Stimulated activated CD8-positive, alpha-beta memory T cell treated with anti-CD3 and anti-CD28 coated beads, Interleukin-4, amount 100 ng/mL, for 48 hours (primary cell): ENCODE data around the gene COPE.

Experiments used
- DNase-seq: peaks from one replicate; pipeline ENCODE4 v3.0.0-alpha.2; 2020

COPE gene

DNA sequence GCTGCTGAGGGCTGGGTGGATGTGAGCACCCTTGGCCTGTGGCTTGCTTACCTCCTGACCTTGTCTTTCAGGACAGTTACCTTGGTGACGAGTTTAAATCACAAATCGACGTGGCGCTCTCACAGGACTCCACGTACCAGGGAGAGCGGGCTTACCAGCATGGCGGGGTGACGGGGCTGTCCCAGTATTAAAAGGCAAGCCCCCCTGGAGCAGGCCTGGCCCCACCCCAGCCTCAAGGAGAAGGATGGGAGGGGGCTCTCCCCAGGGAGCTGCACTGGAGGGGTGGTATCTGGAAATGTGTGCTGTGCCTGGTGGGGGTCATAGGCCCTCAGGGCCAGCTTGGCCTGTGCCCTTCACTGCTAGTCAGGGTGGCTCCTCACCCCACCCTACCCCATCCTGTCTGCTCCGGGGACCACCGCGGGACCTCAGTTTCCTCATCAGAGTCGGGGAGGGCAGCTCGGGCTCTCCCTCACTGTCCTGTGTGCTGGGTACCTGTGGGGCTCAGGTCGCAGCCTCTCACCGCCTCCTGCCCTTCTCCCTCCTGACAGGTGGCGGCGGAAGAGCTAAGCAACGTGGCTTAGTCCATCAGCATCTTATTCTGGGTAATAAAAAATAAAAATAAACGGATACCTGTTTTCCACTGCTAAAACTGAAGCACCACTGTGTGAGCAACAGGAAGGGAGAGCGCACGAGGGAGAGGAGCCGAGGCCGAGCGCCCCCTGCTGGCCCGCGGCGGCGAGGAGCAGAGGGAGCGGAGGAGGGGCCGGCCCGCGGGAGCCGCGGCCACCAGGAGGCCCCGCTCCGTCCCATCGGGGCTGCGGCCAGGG, 53.0 kb downstream of the COPE start:
- DNase-seq = peak; percentile 78

GRCh38 chr19:18865106-18865972, 53.8 kb downstream of the COPE start:
- DNase-seq = no peak

GRCh38 chr19:18863843-18864362, 55.3 kb downstream of the COPE start:
- no peak for DNase-seq

GRCh38 chr19:18862976-18863842, 56.0 kb downstream of the COPE start:
- no peak for DNase-seq

- DNase-seq = no peak
These were observed 57.3 kb downstream of the COPE start for GRCh38 chr19:18861917-18862316.

- no peak for DNase-seq
These were observed 58.0 kb downstream of the COPE start for GRCh38 chr19:18861235-18861634.

- no peak for DNase-seq
These were observed 58.5 kb downstream of the COPE start for GRCh38 chr19:18860725-18861124.

DNA sequence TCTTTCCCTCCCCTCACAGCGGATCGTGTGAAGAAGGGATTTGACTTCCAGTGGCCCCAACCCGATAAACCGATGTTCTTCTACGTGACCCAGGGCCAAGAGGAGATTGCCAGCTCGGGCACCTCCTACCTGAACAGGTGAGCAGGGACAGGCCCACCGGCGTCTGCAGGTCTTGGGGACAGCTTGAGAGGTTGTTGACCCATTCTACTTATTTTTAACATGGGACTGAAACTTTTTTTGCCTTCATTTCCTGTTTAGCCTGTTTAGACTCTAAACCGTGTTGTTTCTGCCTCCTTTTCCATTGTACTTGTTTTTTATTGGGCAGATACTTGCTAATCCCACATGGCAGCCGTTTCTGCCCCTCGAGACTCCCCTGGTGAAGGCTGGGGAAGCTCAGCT, 58.9 kb downstream of the COPE start:
- DNase-seq = no peak

GRCh38 chr19:18859676-18860301, 59.4 kb downstream of the COPE start:
- no peak for DNase-seq

GRCh38 chr19:18858906-18859646, 60.1 kb downstream of the COPE start:
- no peak for DNase-seq

GRCh38 chr19:18857223-18857622, 62.0 kb downstream of the COPE start:
- DNase-seq = no peak

GRCh38 chr19:18856385-18857126, 62.6 kb downstream of the COPE start:
- DNase-seq = no peak

- DNase-seq = no peak
These were observed 63.4 kb downstream of the COPE start for GRCh38 chr19:18855647-18856384.

GRCh38 chr19:18854982-18855381, 64.2 kb downstream of the COPE start:
- DNase-seq = no peak

DNA sequence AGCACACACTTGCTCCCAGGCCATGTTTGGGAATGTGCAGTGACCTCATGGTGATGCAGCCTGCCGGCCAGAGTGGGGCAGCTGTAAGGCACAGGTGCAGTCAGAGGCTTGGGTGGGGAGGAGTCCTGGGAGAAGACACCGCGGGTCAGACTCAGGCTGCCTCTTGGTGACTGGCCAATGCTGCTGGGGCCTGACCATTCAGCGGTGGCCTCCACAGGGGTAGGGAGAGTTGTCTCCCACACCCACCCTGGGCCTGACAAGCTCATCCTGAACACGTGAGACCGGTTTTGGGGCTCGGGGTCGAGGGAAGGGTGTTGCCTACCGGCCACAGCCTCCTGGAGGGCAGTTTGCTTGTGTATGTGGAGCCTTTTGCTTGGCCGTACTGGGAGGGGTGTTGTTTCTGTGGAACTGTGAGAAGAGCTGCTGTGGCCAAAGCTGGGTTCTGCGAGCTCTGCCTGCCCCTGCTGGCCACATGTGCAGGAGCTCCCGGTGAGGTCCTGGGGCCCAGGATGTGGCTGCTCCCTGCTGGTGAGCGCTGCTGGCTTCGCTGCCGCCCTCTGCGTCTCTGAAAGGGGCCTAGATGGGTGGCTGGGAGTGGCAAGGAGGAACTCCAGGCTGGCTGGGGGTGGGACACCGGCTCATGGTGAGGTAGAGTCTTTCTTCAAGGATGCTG, 65.3 kb downstream of the COPE start:
- DNase-seq = no peak

- DNase-seq = no peak
These were observed 66.5 kb downstream of the COPE start for GRCh38 chr19:18852648-18853047.

DNA sequence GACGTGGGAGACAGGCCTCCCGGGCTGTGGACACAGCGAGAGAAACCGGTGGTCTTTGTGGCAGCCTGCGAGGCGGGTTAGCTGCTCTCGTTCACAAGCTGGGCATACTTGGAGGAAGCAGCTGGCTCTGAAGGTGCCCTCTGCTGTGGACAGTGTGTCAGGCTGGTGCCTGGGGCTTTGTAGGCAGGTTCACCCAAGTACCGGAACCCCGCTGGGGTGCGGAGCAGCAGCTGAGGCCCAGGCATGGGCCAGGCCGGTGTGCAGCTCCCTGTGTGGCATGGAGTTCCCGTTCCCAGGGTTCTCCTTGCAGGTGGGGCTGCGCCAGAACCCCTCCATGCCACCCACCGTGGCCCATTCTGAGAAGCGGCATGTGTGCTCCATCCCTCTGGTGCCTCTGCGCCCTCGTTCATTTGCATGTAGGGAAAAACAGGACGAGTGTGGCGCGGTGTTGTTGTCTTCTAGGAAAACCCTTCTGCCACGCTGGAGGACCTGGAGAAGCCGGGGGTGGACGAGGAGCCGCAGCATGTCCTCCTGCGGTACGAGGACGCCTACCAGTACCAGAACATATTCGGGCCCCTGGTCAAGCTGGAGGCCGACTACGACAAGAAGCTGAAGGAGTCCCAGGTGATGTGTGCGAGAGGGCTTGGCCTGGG, 67.4 kb downstream of the COPE start:
- no peak for DNase-seq

GRCh38 chr19:18850471-18851375, 68.5 kb downstream of the COPE start:
- DNase-seq = no peak
